ENCODE data around the gene TBATA.

Gene TBATA

GRCh38 chr10:70807556-70807955 lies 22.4 kb upstream of the TBATA start:
- no peak for DNase-seq

GRCh38 chr10:70806841-70807240 lies 21.7 kb upstream of the TBATA start:
- no peak for DNase-seq

GRCh38 chr10:70805619-70806215 lies 20.5 kb upstream of the TBATA start:
- no peak for DNase-seq

- no peak for DNase-seq
These were observed 19.2 kb upstream of the TBATA start for GRCh38 chr10:70804421-70804808.

GRCh38 chr10:70803775-70804420 lies 18.7 kb upstream of the TBATA start:
- no peak for DNase-seq

- no peak for DNase-seq
These were observed 16.7 kb upstream of the TBATA start for GRCh38 chr10:70801854-70802253.

- no peak for DNase-seq
These were observed 13.9 kb upstream of the TBATA start for GRCh38 chr10:70799124-70799523.

- DNase-seq: no peak
These were observed 12.7 kb upstream of the TBATA start for GRCh38 chr10:70797840-70798239.

GRCh38 chr10:70795613-70796012 lies 10.4 kb upstream of the TBATA start:
- no peak for DNase-seq

- no peak for DNase-seq
These were observed 6.3 kb upstream of the TBATA start for GRCh38 chr10:70791386-70792039.

GRCh38 chr10:70786799-70787415 lies 1.7 kb upstream of the TBATA start:
- no peak for DNase-seq

- no peak for DNase-seq
These were observed 706 bp downstream of the TBATA start for GRCh38 chr10:70784471-70784870.

GRCh38 chr10:70784016-70784415 lies 1.2 kb downstream of the TBATA start:
- no peak for DNase-seq

- DNase-seq: no peak
These were observed 2.2 kb downstream of the TBATA start for GRCh38 chr10:70782746-70783680.

GRCh38 chr10:70782086-70782745 lies 3.0 kb downstream of the TBATA start:
- DNase-seq: no peak

GRCh38 chr10:70781461-70782051 lies 3.6 kb downstream of the TBATA start:
- no peak for DNase-seq

- DNase-seq: no peak
These were observed 4.4 kb downstream of the TBATA start for GRCh38 chr10:70780772-70781171.

- no peak for DNase-seq
These were observed 4.8 kb downstream of the TBATA start for GRCh38 chr10:70780370-70780760.

- DNase-seq: peak; percentile 6 to 16
These were observed 5.4 kb downstream of the TBATA start for GRCh38 chr10:70779511-70780369.

- DNase-seq: no peak
These were observed 6.1 kb downstream of the TBATA start for GRCh38 chr10:70779088-70779487.

Data from CD4-positive, alpha-beta T cell treated with Interferon alpha-2 for 1 hour (primary cell).